Naive thymus-derived CD4-positive, alpha-beta T cell (primary cell): ENCODE data around the gene MAPK8IP2. TPM values are rescaled to one million over a fixed set of nuclear protein-coding genes. Genes with fewer than 3 reads are reported as not detected.
"Not testable (repeated sequence)": the region's sequence is repeated elsewhere in the genome, so short reads cannot be mapped to it uniquely, and the experiment has no call there.

Experiments
- ATAC-seq: fragments of 150-1000 bp; cut with Tn5 transposase; 2 replicates; pipeline ENCODE4 v1.10.0; 2021; ENCODE audit warnings: mild to moderate bottlenecking, moderate library complexity
- CTCF ChIA-PET: fragments of 350-600 bp; sonication (Branson Sonifier 250); formaldehyde crosslinking; loops from one replicate; lab custom pipeline; 2021; ENCODE audit warnings: antibody characterized with exemption; lab: Charles Lee
- POLR2A ChIA-PET: fragments of 350-600 bp; sonication (Branson Sonifier 250); formaldehyde crosslinking; loops from one replicate; lab custom pipeline; 2021; ENCODE audit warnings: antibody characterized with exemption, inconsistent platforms; lab: Charles Lee
- DNase-seq, 9 donors: peaks; one replicate each; pipeline versions ENCODE4 v3.0.0 to v3.0.0-alpha.2; 2020 to 2022; ENCODE audit warnings: mixed read lengths in 1 of 9
- H3K27ac ChIP-seq: one replicate; pipeline ENCODE4 v1.7.0; 2013; ENCODE audit warnings: mild to moderate bottlenecking, low read depth, low read length, moderate library complexity
- H3K27me3 ChIP-seq, 2 donors: one replicate each; pipeline ENCODE4 v1.7.0; 2013; ENCODE audit warnings: low read length in 2 of 2, mild to moderate bottlenecking in 2 of 2, moderate library complexity in 2 of 2; ENCODE audit not compliant: control insufficient read depth in 2 of 2, insufficient read depth in 2 of 2
- H3K36me3 ChIP-seq, 3 experiments: 1 replicate in 2 of 3; 2 replicates in 1 of 3; pipeline ENCODE4 v1.7.0; 2013; ENCODE audit warnings: low read length in 3 of 3, mild to moderate bottlenecking in 3 of 3, moderate library complexity in 1 of 3; ENCODE audit not compliant: insufficient read depth in 3 of 3, control insufficient read depth in 2 of 3
- H3K4me1 ChIP-seq, 2 donors: one replicate each; pipeline ENCODE4 v1.7.0; 2013; ENCODE audit warnings: low read length in 2 of 2, mild to moderate bottlenecking in 2 of 2, moderate library complexity in 1 of 2; ENCODE audit not compliant: control insufficient read depth in 2 of 2, insufficient read depth in 2 of 2
- H3K4me3 ChIP-seq: 2 replicates; pipeline ENCODE4 v1.7.0; 2013; ENCODE audit warnings: mild to moderate bottlenecking, low read length
- H3K9me3 ChIP-seq, 3 experiments: 1 replicate in 2 of 3; 2 replicates in 1 of 3; pipeline ENCODE4 v1.7.0; 2013; ENCODE audit warnings: low read length in 3 of 3; ENCODE audit not compliant: control insufficient read depth in 2 of 3
- H3K27ac Mint-ChIP-seq, 9 donors: one replicate each; pipeline ENCODE4 v1.8.0; 2020 to 2022; ENCODE audit warnings: mixed read lengths in 9 of 9, mild to moderate bottlenecking in 8 of 9, moderate library complexity in 5 of 9, inconsistent platforms in 2 of 9
- H3K27me3 Mint-ChIP-seq, 5 donors: one replicate each; pipeline ENCODE4 v1.8.0; 2021 to 2022; ENCODE audit warnings: mixed read lengths in 5 of 5, mild to moderate bottlenecking in 1 of 5
- H3K36me3 Mint-ChIP-seq, 5 donors: one replicate each; pipeline ENCODE4 v1.8.0; 2020 to 2022; ENCODE audit warnings: mixed read lengths in 5 of 5, mild to moderate bottlenecking in 3 of 5, inconsistent platforms in 1 of 5
- H3K4me1 Mint-ChIP-seq, 7 donors: one replicate each; pipeline ENCODE4 v1.8.0; 2020 to 2022; ENCODE audit warnings: mixed read lengths in 7 of 7, mild to moderate bottlenecking in 3 of 7, inconsistent platforms in 1 of 7
- H3K4me3 Mint-ChIP-seq, 10 donors: one replicate each; pipeline ENCODE4 v1.8.0; 2020 to 2022; ENCODE audit warnings: mild to moderate bottlenecking in 10 of 10, mixed read lengths in 10 of 10, moderate library complexity in 6 of 10, inconsistent platforms in 2 of 10
- H3K9me3 Mint-ChIP-seq, 11 donors: one replicate each; pipeline ENCODE4 v1.8.0; 2020 to 2022; ENCODE audit warnings: mixed read lengths in 11 of 11, mild to moderate bottlenecking in 4 of 11, inconsistent platforms in 1 of 11, moderate library complexity in 1 of 11
- intact Hi-C, 2 donors: fragments of 100-400 bp; cut with micrococcal nuclease; formaldehyde crosslinking; loops; one replicate each; pipeline ENCODE4 v1.15.1; 2023
- polyA plus RNA-seq, 2 donors: library from polyadenylated mRNA; unstranded; fragments of 300-500 nt; fragmentation: Illumina TruSeq; gene quantifications; one replicate each; pipeline ENCODE4 v1.2.3, GENCODE V29; 2021
- total RNA-seq, 6 experiments: library from RNA in 5 of 6; stranded (reverse) in 5 of 6; gene quantifications; 1 replicate in 5 of 6; 2 replicates in 1 of 6; pipeline ENCODE4 v1.2.3 and lab custom pipeline; 2021 to 2026

Gene MAPK8IP2
- total and polyA plus RNA-seq, 7 experiments from 2014 or later: 0.24 to 0.64 (median 0.38) TPM; not detected in 2

- intact Hi-C loops: no loop called here
- no peak overlapping the region for H3K27ac ChIP-seq
- no peak for DNase-seq
- no peak for ATAC-seq
- H3K4me1 ChIP-seq: peaks cover 1 to 2% of the 10 kb centered on the region in 2 donors
- H3K27me3 Mint-ChIP-seq: peaks cover 0 to 10% (median 0%) of the 10 kb centered on the region in 5 donors
- no peak overlapping the region for H3K4me3 ChIP-seq
- H3K9me3 ChIP-seq: no peaks in the 10 kb centered on the region
- ChIA-PET POLR2A (no interaction called here), CTCF (no interaction called here)
- H3K36me3 Mint-ChIP-seq: peaks cover 0 to 2% (median 0%) of the 10 kb centered on the region in 5 donors
- no peak overlapping the region for H3K4me3 Mint-ChIP-seq
- no peaks in the 10 kb centered on the region for H3K36me3 ChIP-seq
- H3K9me3 Mint-ChIP-seq: peaks cover 0 to 2% (median 0%) of the 10 kb centered on the region in 11 donors
- H3K4me1 Mint-ChIP-seq: peaks cover 11 to 14% (median 13%) of the 10 kb centered on the region in 7 donors
- H3K27me3 ChIP-seq: no peaks in the 10 kb centered on the region
- no peak overlapping the region for H3K27ac Mint-ChIP-seq
Measured at GRCh38 chr22:50633771-50634170, 33.2 kb downstream of the MAPK8IP2 start.

- H3K4me1 ChIP-seq: no peaks in the 10 kb centered on the region
- H3K4me3 Mint-ChIP-seq: no peak overlapping the region
- H3K27ac ChIP-seq: no peak overlapping the region
- no peaks in the 10 kb centered on the region for H3K9me3 ChIP-seq
- ATAC-seq (no peak), DNase-seq (no peak)
- intact Hi-C loops: no loop called here
- H3K36me3 ChIP-seq: no peaks in the 10 kb centered on the region
- ChIA-PET CTCF (no interaction called here), POLR2A (no interaction called here)
- H3K27me3 ChIP-seq: no peaks in the 10 kb centered on the region
- H3K9me3 Mint-ChIP-seq: peaks cover 0 to 2% (median 0%) of the 10 kb centered on the region in 11 donors
- peaks cover 0 to 13% (median 0%) of the 10 kb centered on the region in 5 donors for H3K27me3 Mint-ChIP-seq
- no peak overlapping the region for H3K27ac Mint-ChIP-seq
- peaks cover 0 to 2% (median 0%) of the 10 kb centered on the region in 5 donors for H3K36me3 Mint-ChIP-seq
- peaks cover 0 to 4% (median 0%) of the 10 kb centered on the region in 7 donors for H3K4me1 Mint-ChIP-seq
- no peak overlapping the region for H3K4me3 ChIP-seq
Measured at GRCh38 chr22:50635591-50635990, 35.0 kb downstream of the MAPK8IP2 start.

GRCh38 chr22:50640296-50640695 is 39.7 kb downstream of the MAPK8IP2 start:
- ATAC-seq, H3K27me3 ChIP-seq, H3K36me3 Mint-ChIP-seq, H3K4me1 ChIP-seq, H3K27ac ChIP-seq, DNase-seq, H3K27ac Mint-ChIP-seq, H3K36me3 ChIP-seq, H3K4me3 ChIP-seq, POLR2A ChIA-PET, H3K9me3 Mint-ChIP-seq, H3K9me3 ChIP-seq, intact Hi-C loops, H3K4me1 Mint-ChIP-seq, H3K4me3 Mint-ChIP-seq: not testable (repeated sequence)
- CTCF ChIA-PET: interaction anchor here (0.6 to 1.8 kb wide), 2 partner anchors 19 to 480 kb away, joined by 3 to 4 read pairs; no protein-coding TSS in a partner anchor
- peaks cover 0 to 13% (median 5%) of the 10 kb centered on the region in 5 donors for H3K27me3 Mint-ChIP-seq

GRCh38 chr22:50640857-50641647 is 40.5 kb downstream of the MAPK8IP2 start:
- Histone ChIP-seq H3K4me3 (no peak overlapping the region), H3K36me3 (no peaks in the 10 kb centered on the region), H3K4me1 (no peaks in the 10 kb centered on the region), H3K27ac (no peak overlapping the region), H3K9me3 (no peaks in the 10 kb centered on the region), H3K27me3 (peaks cover 0 to 4% of the 10 kb centered on the region in 2 donors)
- H3K4me1 Mint-ChIP-seq: peaks cover 0 to 4% (median 0%) of the 10 kb centered on the region in 7 donors
- intact Hi-C loops: no loop called here
- DNase-seq (no peak), ATAC-seq (no peak)
- no peaks in the 10 kb centered on the region for H3K9me3 Mint-ChIP-seq
- peaks cover 0 to 18% (median 5%) of the 10 kb centered on the region in 5 donors for H3K27me3 Mint-ChIP-seq
- no peak overlapping the region for H3K27ac Mint-ChIP-seq
- no peaks in the 10 kb centered on the region for H3K36me3 Mint-ChIP-seq
- CTCF ChIA-PET: interaction anchor here (0.6 to 1.8 kb wide), 3 partner anchors 20 to 50 kb away, joined by 4 to 5 read pairs (median 4); no protein-coding TSS in a partner anchor
- POLR2A ChIA-PET: no interaction called here
- H3K4me3 Mint-ChIP-seq: no peak overlapping the region

GRCh38 chr22:50641696-50642607 is 41.4 kb downstream of the MAPK8IP2 start:
- H3K27ac ChIP-seq: no peak overlapping the region
- no peaks in the 10 kb centered on the region for H3K9me3 ChIP-seq
- POLR2A ChIA-PET: no interaction called here
- H3K27me3 ChIP-seq: peaks cover 0 to 4% of the 10 kb centered on the region in 2 donors
- Mint-ChIP-seq H3K36me3 (peaks cover 0 to 2% (median 0%) of the 10 kb centered on the region in 5 donors), H3K4me3 (no peak overlapping the region), H3K9me3 (peaks cover 0 to 3% (median 0%) of the 10 kb centered on the region in 11 donors), H3K27ac (no peak overlapping the region), H3K4me1 (peaks cover 0 to 4% (median 0%) of the 10 kb centered on the region in 7 donors), H3K27me3 (peaks cover 0 to 24% (median 12%) of the 10 kb centered on the region in 5 donors)
- H3K4me1 ChIP-seq: no peaks in the 10 kb centered on the region
- ATAC-seq (no peak), DNase-seq (no peak)
- H3K36me3 ChIP-seq: no peaks in the 10 kb centered on the region
- no peak overlapping the region for H3K4me3 ChIP-seq
- intact Hi-C loops: no loop called here
- CTCF ChIA-PET: interaction anchor here (0.5 to 1.8 kb wide), 4 partner anchors 21 to 50 kb away, joined by 3 to 5 read pairs (median 4); no protein-coding TSS in a partner anchor

DNA sequence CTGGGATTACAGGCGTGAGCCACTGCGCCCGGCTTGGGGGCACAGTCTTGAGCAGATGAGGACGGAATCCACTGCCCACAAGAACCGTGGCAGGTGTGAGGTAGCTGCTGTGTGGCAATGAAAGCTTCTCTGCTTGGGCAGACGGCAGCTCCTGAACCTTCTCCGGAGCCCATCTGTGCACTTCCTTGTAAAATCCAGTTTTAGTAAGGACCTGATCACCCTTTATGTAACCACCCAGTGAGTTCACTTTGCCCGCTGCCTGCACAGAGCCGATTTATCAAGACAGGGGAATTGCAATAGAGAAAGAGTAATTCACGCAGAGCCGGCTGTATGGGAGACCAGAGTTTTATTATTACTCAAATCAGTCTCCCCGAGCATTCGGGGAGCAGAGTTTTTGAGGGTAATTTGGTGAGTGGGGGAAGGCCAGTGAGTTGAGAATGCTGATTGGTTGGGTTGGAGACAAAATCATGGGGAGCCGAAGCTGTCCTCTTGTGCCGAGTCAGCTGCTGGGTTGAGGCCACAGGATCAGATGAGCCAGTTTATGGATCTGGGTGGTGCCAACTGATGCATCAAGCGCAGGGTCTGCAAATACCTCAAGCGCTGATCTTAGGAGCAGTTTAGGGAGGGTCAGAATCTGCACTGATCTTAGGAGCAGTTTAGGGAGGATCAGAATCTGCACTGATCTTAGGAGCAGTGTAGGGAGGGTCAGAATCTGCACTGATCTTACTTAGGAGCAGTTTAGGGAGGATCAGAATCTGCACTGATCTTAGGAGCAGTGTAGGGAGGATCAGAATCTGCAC is 42.6 kb downstream of the MAPK8IP2 start:
- POLR2A ChIA-PET, H3K27ac ChIP-seq, H3K27me3 ChIP-seq, intact Hi-C loops, DNase-seq, H3K4me1 Mint-ChIP-seq, H3K4me1 ChIP-seq, H3K4me3 ChIP-seq, H3K36me3 Mint-ChIP-seq, H3K9me3 Mint-ChIP-seq, H3K9me3 ChIP-seq, H3K36me3 ChIP-seq, ATAC-seq, CTCF ChIA-PET, H3K4me3 Mint-ChIP-seq, H3K27ac Mint-ChIP-seq: not testable (repeated sequence)
- H3K27me3 Mint-ChIP-seq: peaks cover 0 to 24% (median 13%) of the 10 kb centered on the region in 5 donors
